Putamen (tissue), 1 donor: ENCODE measurements around the gene RBFOX1.
A peak's percentile ranks its signal among the peaks of the same experiment; 100 is the strongest.

Experiments used
- DNase-seq: peaks from one replicate; pipeline ENCODE4 v3.0.0-alpha.2; 2016; ENCODE audit warnings: low spot score

RBFOX1 gene

DNA sequence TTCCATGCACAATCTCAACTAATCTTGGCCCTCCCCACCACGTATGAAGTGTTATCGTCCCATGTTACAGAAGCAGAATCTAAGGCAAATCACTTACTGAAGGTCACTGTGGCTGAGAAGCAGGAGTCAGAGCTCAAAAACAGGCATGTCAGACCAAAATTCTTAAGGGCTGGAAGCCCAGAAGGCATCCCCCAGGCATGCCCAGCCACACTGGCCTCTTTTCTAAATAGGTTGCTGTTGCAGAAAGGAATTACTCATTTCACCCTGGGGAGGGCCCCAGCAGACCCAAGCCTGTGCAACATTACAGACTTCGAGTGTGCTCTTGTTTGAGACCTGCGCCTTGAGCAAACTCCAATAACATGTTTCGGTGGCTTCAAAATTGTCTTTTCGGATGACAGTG is 194.1 kb downstream of the RBFOX1 start:
- no peak for DNase-seq

GRCh38 chr16:7532534-7532933 is 199.9 kb downstream of the RBFOX1 start:
- DNase-seq, result no peak

DNA sequence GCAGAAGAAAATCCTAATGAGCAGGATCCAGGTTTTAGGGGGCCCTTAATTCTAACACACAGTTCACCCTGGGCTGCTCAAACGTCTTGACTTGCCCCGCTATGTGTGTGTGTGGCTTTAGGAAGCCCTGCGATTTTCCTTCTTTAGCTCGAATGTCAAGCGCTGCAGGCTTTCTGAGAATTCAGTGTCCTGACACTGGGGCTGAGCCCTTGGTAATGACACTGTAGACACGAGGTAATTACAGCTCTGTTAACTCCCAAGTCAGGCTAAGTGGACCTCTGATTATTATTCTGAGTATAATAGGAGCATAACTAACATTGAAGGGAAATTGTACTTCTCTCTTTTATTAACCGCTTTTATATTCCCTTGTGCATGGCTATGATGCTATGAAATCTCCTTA is 202.1 kb downstream of the RBFOX1 start:
- no peak for DNase-seq

- no peak for DNase-seq
These were observed 208.4 kb downstream of the RBFOX1 start for GRCh38 chr16:7541026-7541425.

DNA sequence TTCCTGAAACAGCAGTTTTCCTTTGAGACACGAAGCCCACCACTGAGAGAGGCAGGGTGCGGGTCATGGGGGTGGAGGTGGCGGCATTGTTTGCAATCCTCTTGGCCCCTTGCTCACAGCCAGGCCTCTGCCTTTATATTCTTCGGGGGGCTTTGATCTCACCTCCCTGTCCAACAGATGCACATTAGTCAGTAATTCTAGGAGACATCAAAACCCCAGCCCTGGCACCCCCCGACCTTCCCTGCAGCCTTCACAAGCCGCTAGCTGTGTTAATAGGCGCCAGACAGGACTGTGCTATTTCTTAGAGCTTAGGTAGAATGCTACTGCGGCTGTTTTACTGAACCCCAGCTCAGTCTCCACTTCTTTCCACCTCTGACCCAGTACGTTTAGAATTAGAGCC is 212.6 kb downstream of the RBFOX1 start:
- no peak for DNase-seq

GRCh38 chr16:7546948-7547347 is 214.3 kb downstream of the RBFOX1 start:
- DNase-seq, result no peak

GRCh38 chr16:7547736-7548135 is 215.1 kb downstream of the RBFOX1 start:
- DNase-seq, result no peak

DNA sequence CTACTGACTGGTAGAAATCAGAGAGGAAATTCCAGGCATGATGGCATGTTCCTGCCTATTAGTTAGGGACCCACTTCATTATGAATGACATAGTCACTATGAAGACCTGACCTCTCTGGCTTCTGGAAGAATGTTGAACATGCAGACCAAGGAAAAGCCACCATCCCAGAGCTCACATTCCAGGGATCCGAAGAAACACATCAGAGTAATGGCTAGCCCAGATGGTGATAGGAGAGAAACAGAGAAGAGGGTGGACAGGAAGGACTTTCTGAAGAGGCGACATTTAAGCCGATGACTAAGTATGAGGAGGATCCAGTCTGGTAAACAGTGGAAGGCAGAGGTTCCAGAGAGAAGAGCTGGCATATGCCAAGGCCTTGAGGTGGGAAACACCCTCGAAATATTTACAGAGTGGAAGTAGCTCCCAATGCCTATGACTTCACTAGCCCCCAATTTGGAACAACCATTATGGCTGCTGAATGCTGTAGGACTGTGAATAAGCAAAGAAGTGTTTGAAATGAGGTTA is 216.2 kb downstream of the RBFOX1 start:
- no peak for DNase-seq

GRCh38 chr16:7550096-7550495 is 217.5 kb downstream of the RBFOX1 start:
- DNase-seq, result no peak

- DNase-seq, result no peak
These were observed 222.8 kb downstream of the RBFOX1 start for GRCh38 chr16:7555459-7555858.

- DNase-seq, result peak; percentile 63
These were observed 229.3 kb downstream of the RBFOX1 start for GRCh38 chr16:7561908-7562405.

- DNase-seq, result no peak
These were observed 233.7 kb downstream of the RBFOX1 start for GRCh38 chr16:7566360-7566759.

- DNase-seq, result no peak
These were observed 238.7 kb downstream of the RBFOX1 start for GRCh38 chr16:7571366-7571765.

- no peak for DNase-seq
These were observed 244.9 kb downstream of the RBFOX1 start for GRCh38 chr16:7577588-7577987.

DNA sequence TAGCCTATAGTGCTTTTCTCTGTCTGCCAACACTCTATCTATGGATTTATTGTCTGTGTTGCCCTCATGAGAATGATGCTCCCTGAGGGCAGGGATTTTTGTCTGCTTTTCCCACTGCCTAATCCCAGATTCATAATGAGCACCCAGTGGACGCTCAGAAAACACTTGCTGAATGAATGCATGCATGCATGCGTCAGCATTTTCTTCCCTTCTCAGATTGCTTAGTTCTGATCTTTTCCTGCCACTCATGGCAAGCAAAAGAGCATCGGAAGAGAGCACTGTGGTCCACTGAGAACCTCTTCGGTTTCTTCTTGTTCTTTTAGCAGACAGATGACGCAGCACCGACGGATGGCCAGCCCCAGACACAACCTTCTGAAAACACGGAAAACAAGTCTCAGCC is 246.8 kb downstream of the RBFOX1 start:
- no peak for DNase-seq

DNA sequence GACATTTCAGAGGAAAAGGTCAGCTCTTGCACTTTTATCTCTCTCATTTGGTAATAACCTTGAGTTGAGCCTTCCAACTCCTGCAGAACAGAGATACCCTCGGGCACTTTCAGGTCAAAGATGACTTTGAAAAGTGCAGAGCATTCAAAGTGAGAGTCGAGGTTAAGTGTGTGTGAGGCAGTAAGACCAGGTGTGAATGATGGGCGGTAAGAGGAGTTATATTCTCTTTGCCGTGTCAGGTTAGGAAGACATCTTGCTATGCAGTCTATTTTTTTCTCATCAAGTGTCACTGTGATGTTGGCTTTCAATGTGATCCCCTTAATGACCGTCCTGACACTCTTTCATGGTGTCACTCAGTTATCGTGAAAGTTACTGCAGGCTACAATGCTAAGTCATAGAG is 248.5 kb downstream of the RBFOX1 start:
- DNase-seq, result no peak

DNA sequence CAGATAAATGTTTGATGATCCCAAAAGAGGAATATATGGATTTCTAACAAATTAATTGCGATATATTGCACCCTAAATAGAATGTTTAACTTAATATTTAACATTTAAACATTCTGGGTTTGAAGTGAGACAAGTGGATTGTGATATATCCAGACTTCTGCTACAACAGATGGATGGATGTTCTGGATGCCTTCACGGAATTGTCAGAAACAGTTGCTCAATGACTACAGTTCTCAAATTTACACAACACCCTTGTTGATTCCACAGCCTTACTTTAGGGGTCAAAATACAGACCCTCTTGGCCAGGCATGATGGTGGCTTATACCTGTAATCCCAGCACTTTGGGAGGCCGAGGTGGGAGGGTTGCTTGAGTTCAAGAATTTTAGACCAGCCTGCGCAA is 250.8 kb downstream of the RBFOX1 start:
- DNase-seq, result no peak

- DNase-seq, result no peak
These were observed 251.9 kb downstream of the RBFOX1 start for GRCh38 chr16:7584561-7584960.

DNA sequence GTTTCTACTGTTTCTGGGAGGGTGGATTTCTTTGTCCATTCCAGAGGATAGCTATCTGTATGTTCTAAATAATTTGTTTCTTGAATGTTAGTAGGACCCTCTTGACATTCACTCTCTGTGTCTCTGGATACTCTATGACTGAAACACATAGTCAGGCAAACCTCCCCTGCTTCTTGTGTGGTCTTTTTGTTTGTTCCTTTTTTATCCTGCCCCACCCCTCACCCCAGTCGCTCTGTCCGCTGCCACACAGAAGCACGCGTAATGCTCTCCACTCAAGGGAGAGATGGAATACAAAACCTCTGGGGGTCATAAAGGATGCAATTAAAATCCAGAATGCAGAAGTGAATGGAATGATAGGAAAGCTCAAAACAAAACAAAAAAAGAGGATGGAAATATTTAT is 253.1 kb downstream of the RBFOX1 start:
- no peak for DNase-seq

DNA sequence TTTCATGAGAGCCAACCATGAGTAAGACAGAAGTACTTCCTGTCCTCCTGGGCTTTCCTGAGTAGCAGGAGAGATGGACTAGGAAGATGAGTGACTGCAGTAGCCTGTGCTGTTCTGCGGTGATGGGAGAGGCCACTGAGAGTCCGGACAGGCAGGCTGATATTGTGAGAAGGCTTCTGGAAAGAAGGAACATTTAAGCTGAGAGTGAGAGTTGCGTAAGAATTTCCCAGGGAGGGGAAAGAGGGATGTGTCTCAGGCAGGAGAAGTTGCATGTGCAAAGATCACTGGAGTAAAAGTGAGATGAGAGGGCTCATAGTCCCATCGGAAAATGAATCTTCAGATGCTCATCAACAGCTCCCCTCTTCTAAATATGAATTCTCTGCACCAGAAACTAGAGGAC is 258.3 kb downstream of the RBFOX1 start:
- DNase-seq, result no peak

DNA sequence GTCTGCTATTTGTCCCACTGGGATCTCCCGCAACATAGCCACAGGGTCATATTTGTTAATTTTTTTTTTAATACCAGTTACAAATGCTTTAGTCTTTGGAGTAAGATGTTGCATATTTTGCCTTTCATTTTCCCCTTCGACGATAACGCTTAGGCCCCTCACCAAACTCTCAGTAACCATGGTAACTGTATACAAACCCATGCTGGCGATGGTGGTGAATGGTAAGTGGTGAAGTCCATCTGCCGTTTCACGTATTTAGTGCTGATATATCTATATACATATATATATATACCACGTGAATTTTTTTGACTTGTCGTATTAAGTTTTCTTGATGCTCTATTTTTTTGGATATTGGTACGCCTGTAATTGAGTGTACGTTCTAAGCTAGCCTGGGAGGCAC is 263.7 kb downstream of the RBFOX1 start:
- no peak for DNase-seq

DNA sequence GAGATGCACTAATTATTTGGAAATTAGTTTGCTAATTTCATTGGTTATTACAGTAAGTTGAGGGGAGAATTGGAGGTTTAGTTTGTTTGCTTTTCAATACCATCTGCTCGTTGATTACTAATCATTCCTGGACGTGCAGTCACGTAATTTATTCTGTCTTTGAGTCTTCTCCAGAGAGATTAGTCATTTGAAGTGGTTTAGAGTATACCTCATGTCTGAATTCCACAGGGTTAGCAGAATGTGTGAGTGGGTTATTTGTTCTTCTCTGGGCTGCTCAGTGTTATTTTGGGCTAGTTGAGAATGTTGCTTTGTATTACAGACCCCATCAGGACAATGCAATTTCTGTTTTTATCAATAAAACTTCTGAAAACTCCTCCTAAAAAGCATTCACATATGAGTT is 265.0 kb downstream of the RBFOX1 start:
- no peak for DNase-seq

DNA sequence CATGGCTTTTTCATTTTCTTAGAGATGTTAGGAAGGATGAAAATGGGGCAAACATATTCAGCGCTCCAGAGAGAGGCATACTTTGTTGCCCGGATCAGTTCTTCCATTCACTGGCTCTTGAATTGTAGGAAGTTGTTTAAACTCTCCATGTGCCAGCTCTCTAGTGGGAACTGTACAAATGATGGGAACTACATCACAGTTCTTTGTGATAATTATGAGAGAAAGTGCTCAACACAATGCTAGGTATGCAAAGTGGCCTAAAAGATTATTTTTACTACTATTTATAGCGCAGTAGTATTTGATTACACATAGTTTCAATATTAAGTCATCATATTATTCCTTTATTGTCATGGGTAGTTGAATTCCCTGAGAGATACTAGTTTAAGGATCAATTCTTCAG is 268.5 kb downstream of the RBFOX1 start:
- no peak for DNase-seq

DNA sequence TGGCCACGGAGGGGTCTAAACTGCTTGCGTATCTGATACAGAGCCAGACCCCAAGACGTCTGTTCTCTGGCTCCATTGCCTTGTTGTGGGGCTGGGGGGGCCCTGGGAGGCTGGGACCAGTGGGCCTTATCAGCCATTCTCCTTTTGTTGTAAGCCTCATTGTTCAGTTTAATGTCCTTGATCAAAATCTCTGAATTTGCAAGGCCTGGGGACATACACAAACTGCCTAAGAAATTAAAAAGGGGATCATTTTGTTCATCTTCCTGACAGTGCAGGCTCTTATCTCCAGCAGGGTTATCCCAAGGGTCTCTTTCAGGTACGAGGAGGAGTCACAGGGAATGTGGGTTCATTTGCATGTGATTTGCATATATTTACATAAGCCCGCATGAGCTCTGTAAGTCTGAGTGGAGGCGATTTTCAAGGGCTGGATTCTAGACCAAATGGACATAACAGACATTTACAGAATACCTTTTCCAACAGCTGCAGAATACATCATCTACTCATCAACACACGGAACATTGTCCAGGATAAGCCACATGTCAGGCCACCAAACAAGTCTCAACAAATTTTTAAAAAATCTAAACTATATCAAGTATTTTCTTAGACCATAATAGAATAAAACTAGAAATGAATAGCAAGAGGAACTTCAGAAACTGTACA is 269.8 kb downstream of the RBFOX1 start:
- no peak for DNase-seq
